GM18907 (cell line): ENCODE data around the gene FBLN2.

Source experiments
- ATAC-seq: cut with Tn5 transposase; IDR thresholded peaks from one replicate; pipeline ENCODE4 v1.9.1; 2021; ENCODE audit warnings: mild to moderate bottlenecking, moderate library complexity; ENCODE audit not compliant: unreplicated experiment

FBLN2 gene

GRCh38 chr3:13529196-13530112 is 19.5 kb upstream of the FBLN2 start:
- ATAC-seq, result no peak

- no peak for ATAC-seq
Measured at GRCh38 chr3:13530241-13531009, 18.5 kb upstream of the FBLN2 start.

- ATAC-seq, result no peak
Measured at GRCh38 chr3:13532085-13532484, 16.8 kb upstream of the FBLN2 start.

- ATAC-seq, result no peak
Measured at GRCh38 chr3:13532631-13533030, 16.3 kb upstream of the FBLN2 start.

- ATAC-seq, result no peak
Measured at GRCh38 chr3:13533885-13534301, 15.0 kb upstream of the FBLN2 start.

- no peak for ATAC-seq
Measured at GRCh38 chr3:13535526-13535875, 13.4 kb upstream of the FBLN2 start.

GRCh38 chr3:13535905-13536304 is 13.0 kb upstream of the FBLN2 start:
- no peak for ATAC-seq

GRCh38 chr3:13536432-13536831 is 12.5 kb upstream of the FBLN2 start:
- no peak for ATAC-seq

GRCh38 chr3:13536832-13537231 is 12.1 kb upstream of the FBLN2 start:
- ATAC-seq, result no peak

- ATAC-seq, result no peak
Measured at GRCh38 chr3:13537244-13537908, 11.5 kb upstream of the FBLN2 start.

- ATAC-seq, result no peak
Measured at GRCh38 chr3:13537909-13538296, 11.0 kb upstream of the FBLN2 start.

GRCh38 chr3:13538520-13539291 is 10.2 kb upstream of the FBLN2 start:
- ATAC-seq, result no peak

GRCh38 chr3:13539292-13539638 is 9.7 kb upstream of the FBLN2 start:
- ATAC-seq, result no peak

- ATAC-seq, result no peak
Measured at GRCh38 chr3:13539671-13540070, 9.3 kb upstream of the FBLN2 start.

- no peak for ATAC-seq
Measured at GRCh38 chr3:13540297-13540995, 8.5 kb upstream of the FBLN2 start.

- no peak for ATAC-seq
Measured at GRCh38 chr3:13541691-13542090, 7.2 kb upstream of the FBLN2 start.

GRCh38 chr3:13542142-13542541 is 6.8 kb upstream of the FBLN2 start:
- ATAC-seq, result no peak

- ATAC-seq, result no peak
Measured at GRCh38 chr3:13543253-13543652, 5.7 kb upstream of the FBLN2 start.

GRCh38 chr3:13544293-13544831 is 4.6 kb upstream of the FBLN2 start:
- no peak for ATAC-seq
